NCI-H2196 (cell line): ENCODE data around the gene DRC1.
A peak's percentile ranks its signal among the peaks of the same experiment; 100 is the strongest.
"Not testable (repeated sequence)": the region's sequence is repeated elsewhere in the genome, so short reads cannot be mapped to it uniquely, and the experiment has no call there.

Source experiments
- DNase-seq: peaks from one replicate; lab custom pipeline; 2025; ENCODE audit not compliant: unreplicated experiment; lab: John Stamatoyannopoulos, UW

The DRC1 gene

DNA sequence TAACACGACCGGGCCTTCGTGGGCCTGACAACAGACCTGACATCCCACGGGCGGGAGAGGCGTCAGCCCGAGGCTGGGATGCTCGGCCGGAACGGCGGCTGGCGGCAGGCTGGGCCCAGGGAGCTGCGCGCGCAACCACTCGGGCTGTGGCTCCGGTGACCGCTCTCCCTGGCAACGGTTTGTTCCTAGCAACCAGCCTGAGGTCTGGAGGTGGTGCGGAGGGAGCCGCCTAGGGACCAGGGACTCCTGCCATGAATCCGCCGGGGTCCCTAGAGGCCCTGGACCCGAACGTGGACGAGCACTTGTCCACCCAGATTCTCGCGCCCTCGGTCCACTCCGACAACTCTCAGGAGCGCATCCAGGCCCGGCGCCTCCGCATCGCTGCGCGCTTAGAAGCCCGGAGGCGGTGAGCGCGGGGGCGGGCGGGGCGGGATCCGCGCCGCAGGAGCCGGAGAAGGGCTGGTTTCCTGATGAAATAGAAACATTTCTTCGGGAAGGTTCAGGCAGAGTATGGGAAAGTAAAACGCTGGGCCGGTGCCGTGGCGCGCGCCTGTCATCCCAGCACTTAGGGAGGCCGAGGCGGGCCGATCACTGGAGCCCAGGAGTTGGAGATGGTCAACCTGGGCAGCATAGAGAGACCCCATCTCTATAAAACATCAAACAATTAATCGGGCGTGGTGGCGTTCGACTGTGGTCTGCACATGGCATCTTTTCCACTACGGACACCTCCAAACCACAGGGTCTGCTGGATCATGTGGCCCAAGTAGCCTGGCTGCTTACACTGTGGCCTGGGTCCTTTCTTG is at the start of gene DRC1:
DRC1 (plus strand) TSS at position 182 of the 803 bp plus-strand sequence; CDS start at position 252, 70 bp downstream.
- DNase-seq, result peak; percentile 78

- DNase-seq, result no peak
Observed at GRCh38 chr2:26352892-26353291, 48.8 kb upstream of the DRC1 start.

DNA sequence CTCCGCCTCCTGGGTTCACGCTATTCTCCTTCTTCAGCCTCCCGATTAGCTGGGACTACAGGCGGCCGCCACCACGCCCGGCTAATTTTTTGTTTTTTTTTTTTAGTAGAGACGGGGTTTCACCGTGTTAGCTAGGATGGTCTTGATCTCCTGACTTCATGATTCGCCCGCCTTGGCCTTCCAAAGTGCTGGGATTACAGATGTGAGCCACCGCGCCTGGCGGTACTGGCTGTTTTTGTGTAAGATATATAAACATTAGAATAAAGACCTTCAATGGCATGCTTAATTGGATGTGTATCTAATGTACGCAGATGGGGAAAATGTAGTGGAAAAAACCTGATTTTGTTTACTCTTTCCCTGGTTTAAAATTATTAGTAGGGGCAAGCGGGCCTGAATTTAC is 47.3 kb upstream of the DRC1 start:
- not testable (repeated sequence) for DNase-seq

DNA sequence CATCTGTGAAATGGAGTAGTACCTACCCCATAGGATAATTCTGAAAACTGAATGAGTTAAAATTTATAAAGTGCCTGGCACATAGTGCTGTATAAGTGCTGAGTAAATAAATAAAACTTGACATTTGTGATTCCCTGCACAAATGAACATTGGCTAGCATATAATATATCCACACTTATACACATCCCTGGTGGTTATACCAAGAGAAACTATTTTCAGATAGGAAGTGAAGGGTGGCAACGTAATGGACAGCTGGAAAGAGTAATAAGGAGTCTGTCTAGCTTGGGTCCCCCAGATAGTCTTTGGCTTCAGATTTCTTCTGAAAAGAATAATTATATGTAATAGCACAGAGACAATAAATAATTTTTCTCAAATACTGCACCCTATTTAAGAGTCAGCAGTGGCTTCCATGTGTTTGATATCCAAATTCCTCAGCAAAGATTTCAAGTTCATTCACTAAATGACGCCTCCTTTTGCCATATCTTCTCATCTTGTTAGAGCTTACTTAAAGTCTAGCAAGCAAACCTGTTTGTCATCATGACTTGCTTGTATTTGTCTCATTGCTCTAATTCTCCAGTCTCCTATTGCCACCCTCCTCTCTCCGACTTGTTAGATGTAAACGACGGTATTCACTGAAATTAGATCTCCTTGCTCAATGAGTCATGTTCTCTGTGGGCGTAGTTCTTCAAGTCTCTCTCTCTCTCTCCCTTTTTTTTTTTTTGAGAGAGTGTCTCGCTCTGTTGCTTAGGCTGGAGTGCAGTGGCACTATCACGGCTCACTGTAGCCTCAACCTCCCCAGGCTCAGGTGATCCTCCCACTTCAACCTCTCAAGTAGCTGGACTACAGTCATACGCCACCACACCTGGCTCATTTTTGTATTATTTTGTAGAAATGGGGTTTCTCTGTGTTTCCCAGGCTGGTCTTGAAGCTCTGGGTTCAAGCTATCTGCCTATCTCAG is 46.4 kb upstream of the DRC1 start:
- peak; percentile 65 for DNase-seq

- DNase-seq, result no peak
Observed at GRCh38 chr2:26356111-26356510, 45.6 kb upstream of the DRC1 start.

GRCh38 chr2:26356771-26357170 is 44.9 kb upstream of the DRC1 start:
- DNase-seq, result no peak

- peak; percentile 19 for DNase-seq
Observed at GRCh38 chr2:26359886-26360473, 41.7 kb upstream of the DRC1 start.

GRCh38 chr2:26363323-26363722 is 38.4 kb upstream of the DRC1 start:
- no peak for DNase-seq

DNA sequence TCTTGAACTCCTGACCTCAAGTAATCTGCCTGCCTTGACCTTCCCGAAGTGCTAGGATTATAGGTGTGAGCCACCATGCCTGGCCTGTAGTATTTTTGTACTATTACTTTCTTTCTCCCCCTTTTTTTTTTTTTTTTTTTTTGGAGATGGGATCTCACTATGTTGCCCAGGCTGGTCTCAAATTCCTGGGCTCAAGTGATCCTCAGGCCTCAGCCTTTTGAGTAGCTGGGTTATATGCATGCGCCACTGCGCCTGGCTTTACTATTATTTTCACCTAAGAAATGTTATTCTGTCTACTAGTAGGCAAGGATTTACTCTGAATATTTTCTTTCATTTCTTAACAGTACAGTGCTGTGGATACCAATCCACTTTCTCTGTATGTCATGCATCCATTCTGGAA is 37.8 kb upstream of the DRC1 start:
- no peak for DNase-seq

DNA sequence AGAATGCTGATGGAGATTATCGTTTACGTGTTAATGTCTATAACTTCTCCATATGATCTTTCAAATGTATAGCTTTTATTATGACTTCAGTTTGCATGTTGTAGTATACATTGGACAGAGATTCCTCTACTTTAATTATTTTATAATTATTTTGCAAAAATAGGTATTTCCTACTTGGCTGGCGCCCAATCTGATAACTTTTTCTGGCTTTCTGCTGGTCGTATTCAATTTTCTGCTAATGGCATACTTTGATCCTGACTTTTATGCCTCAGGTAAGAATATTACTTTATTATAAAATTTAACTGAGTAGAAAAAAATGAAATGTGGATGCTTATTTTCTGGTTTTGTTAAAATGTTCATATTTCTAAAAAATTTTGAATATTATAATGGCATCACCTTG is 37.1 kb upstream of the DRC1 start:
- DNase-seq, result no peak

- no peak for DNase-seq
Observed at GRCh38 chr2:26366957-26367356, 34.8 kb upstream of the DRC1 start.

DNA sequence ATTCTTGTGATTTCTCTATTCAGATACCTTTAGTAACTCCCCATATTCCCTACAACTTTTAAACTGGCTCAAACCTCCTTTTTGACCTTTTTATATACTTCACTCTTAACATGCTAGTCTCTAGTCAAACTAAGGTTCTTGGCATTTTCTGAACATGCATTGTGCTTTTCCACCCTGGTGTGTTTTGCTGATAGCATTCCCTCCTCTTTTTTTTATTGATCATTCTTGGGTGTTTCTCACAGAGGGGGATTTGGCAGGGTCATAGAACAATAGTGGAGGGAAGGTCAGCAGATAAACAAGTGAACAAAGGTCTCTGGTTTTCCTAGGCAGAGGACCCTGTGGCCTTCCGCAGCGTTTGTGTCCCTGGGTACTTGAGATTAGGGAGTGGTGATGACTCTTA is 32.1 kb upstream of the DRC1 start:
- DNase-seq, result not testable (repeated sequence)

GRCh38 chr2:26370909-26371308 is 30.8 kb upstream of the DRC1 start:
- DNase-seq, result not testable (repeated sequence)

- no peak for DNase-seq
Observed at GRCh38 chr2:26376799-26377198, 24.9 kb upstream of the DRC1 start.

DNA sequence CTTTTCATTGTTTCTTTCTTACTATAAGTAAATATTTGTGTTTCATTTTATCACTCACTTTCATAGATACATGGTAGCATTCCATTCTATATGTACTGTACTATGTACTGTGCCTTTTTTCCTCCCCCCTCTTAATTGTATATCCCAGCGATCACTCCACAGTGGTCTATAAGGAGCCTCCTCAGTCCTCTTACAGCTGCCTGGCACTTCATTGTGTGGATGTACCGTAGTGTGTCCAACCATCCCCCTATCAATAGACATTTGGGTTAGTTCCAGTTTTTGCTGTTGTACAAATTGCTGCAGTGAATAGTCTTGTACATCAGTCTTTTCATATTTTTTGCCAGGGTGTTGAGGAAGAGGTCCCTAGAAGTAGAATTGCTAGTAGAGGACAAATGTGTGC is 21.4 kb upstream of the DRC1 start:
- no peak for DNase-seq

- no peak for DNase-seq
Observed at GRCh38 chr2:26382564-26382963, 19.2 kb upstream of the DRC1 start.

DNA sequence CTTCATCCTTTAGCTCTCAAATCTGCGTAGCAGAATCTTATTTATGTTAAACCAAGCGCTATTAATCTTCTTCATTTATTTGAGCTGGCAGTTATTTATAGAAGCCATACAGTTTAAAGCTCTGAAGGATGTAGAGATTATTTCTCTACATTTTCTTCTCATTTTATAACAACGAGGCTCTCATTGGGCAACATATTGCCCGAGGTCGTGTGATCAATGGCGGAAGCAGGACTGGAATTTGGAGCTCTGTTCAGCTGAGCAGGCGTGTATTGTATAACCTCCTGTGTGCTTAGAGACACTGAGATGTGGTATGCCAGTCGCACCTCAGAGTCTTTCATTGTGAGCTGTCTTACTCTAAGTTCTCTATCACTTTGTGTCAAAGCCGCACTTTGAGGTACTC is 17.5 kb upstream of the DRC1 start:
- no peak for DNase-seq

DNA sequence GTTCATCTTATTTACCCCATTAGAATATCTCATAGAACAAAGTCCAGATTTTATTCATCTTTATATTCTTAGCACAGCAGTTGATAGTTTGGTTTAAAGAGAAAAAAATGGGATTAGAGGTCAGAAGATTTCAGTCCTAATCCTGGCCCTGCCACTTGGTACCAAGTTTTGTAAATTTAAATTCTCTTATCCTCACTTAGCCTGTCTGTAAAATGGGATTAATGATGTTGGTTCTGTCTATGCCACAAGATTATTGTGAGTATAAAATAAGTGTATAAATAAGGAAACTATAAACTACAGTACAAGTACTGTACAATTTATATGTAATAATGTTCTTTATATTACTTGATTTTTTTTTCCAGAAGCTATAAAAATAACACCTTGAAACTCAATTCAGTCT is 17.1 kb upstream of the DRC1 start:
- DNase-seq, result no peak

DNA sequence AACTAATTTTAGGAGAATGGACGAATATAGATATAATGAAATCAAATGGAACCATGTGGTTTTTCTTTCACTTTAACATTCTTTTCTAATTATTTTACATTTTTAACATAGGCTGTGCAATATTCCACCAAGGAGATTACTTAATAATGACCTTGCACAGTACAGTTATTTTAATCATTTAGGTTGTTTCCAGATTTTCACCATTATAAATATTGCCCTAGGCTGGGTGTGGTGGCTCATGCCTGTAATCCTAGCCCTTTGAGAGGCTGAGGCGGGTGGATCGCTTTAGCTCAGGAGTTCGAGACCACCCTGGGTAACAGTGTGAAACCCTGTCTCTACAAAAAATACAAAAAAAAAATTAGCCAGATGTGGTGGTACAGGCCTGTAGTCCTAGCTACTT is 14.5 kb upstream of the DRC1 start:
- no peak for DNase-seq

- DNase-seq, result peak; percentile 39
Observed at GRCh38 chr2:26394694-26395093, 7.0 kb upstream of the DRC1 start.

DNA sequence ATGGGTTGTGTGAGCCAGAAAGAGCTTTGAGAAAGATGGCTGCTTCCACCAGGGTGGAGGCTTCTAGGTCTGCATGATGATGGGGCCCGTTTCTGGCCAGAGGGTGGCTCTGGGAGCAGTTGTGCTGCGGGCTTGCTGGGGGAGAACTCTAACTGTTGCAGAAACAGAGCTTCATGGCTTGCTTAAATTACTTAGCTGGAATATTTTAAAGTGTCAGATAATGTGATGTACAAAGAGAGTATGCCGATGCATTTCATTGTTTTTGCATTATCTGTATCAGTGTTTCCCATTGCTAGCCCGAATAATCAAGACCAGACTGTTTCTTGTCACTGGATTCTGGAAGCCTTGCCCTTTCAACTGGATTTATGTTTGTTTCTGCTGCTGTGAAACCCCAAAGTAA is 6.3 kb upstream of the DRC1 start:
- no peak for DNase-seq
